Stimulated activated naive CD8-positive, alpha-beta T cell treated with anti-CD3 and anti-CD28 coated beads, Interleukin-15, Interleukin-2, amounts not matched to agents 100 U/mL and 50 U/mL, for 24 hours (primary cell): Measurements from ENCODE around the gene ZNF687.

Source experiments
- ATAC-seq: fragments of 150-1000 bp; cut with Tn5 transposase; one replicate; pipeline ENCODE4 v1.10.0; 2021
- DNase-seq: peaks from one replicate; pipeline ENCODE4 v3.0.0; 2021

The ZNF687 gene

GRCh38 chr1:151314137-151314875 is 32.2 kb downstream of the ZNF687 start:
- no peak for DNase-seq
- no peak for ATAC-seq

GRCh38 chr1:151315565-151316235 is 33.6 kb downstream of the ZNF687 start:
- no peak for ATAC-seq
- no peak for DNase-seq

GRCh38 chr1:151318975-151319374 is 36.9 kb downstream of the ZNF687 start:
- DNase-seq (no peak), ATAC-seq (no peak)

- no peak for ATAC-seq
- DNase-seq: no peak
These were observed 42.4 kb downstream of the ZNF687 start for GRCh38 chr1:151324390-151324930.

GRCh38 chr1:151325231-151325630 is 43.1 kb downstream of the ZNF687 start:
- ATAC-seq (no peak), DNase-seq (no peak)

- ATAC-seq (no peak), DNase-seq (no peak)
These were observed 43.7 kb downstream of the ZNF687 start for GRCh38 chr1:151325646-151326429.

GRCh38 chr1:151326619-151327222 is 44.6 kb downstream of the ZNF687 start:
- DNase-seq (peak; percentile 71), ATAC-seq (peak; percentile 67)

GRCh38 chr1:151327223-151327902 is 45.3 kb downstream of the ZNF687 start, which contains the start of gene PI4KB:
Gene PI4KB, minus strand, starts transcription at chr1:151327416. Its CDS starts 10,935 bp downstream, at chr1:151316481.
- DNase-seq: peak; percentile 86
- ATAC-seq: peak; percentile 92

GRCh38 chr1:151327903-151328674 is 46.0 kb downstream of the ZNF687 start:
- DNase-seq (peak; percentile 16), ATAC-seq (peak; percentile 10)

GRCh38 chr1:151334822-151335221 is 52.7 kb downstream of the ZNF687 start:
- DNase-seq (no peak), ATAC-seq (no peak)

- ATAC-seq (no peak), DNase-seq (no peak)
These were observed 54.5 kb downstream of the ZNF687 start for GRCh38 chr1:151336556-151336955.

- DNase-seq (peak; percentile 52), ATAC-seq (peak; percentile 78)
These were observed 59.0 kb downstream of the ZNF687 start for GRCh38 chr1:151340870-151341754.
